Measurements from ENCODE around the gene CHIC2.

DNA sequence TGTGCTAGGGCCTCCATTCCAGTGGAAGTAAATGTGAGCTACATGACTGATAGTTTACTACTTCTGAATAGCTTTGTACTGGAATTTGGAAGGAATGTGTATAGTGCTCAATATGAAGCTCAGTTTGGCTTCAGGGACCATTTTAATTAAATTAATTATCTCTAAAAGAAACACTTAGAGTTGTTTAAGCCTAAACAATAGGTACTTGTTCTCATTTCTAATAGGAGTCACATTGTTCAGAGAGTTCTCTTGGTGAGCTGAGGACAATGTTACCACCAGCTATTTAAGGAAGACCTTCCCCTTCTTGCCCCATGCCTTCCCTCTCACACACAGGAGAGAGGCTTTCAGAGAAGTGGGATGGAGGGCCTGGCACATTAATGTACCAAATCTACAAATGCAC, 78.3 kb downstream of the CHIC2 start:
- TF ChIP-seq POLR2A (IDR thresholded peaks at IDR 0.05; ENCODE audit: low read depth, low read length) (no peak), TAF1 (IDR thresholded peaks at IDR 0.05; ENCODE audit: low read depth, low read length) (no peak), POLR2AphosphoS5 (IDR thresholded peaks at IDR 0.05; ENCODE audit: low read depth, low read length) (no peak), SPI1 (IDR thresholded peaks at IDR 0.05; ENCODE audit: low read depth, low read length) (no peak), POU2F2 (IDR thresholded peaks at IDR 0.05; ENCODE audit: low read depth, low read length) (no peak), PAX5 (IDR thresholded peaks at IDR 0.05; ENCODE audit: insufficient read depth, low read length, severe bottlenecking) (no peak)
